GM12872 (cell line): ENCODE data around the gene APOO.

Source experiments
- CTCF ChIP-seq: IDR thresholded peaks from 3 replicates; pipeline ENCODE4 v1.5.1; 2011; ENCODE audit warnings: low read depth, mild to moderate bottlenecking, low read length, moderate library complexity; ENCODE audit not compliant: insufficient read depth

APOO gene

GRCh38 chrX:23822397-23822796, 85.3 kb downstream of the APOO start:
- TF ChIP-seq CTCF: no peak

GRCh38 chrX:23821847-23822246, 85.9 kb downstream of the APOO start:
- TF ChIP-seq CTCF: no peak

DNA sequence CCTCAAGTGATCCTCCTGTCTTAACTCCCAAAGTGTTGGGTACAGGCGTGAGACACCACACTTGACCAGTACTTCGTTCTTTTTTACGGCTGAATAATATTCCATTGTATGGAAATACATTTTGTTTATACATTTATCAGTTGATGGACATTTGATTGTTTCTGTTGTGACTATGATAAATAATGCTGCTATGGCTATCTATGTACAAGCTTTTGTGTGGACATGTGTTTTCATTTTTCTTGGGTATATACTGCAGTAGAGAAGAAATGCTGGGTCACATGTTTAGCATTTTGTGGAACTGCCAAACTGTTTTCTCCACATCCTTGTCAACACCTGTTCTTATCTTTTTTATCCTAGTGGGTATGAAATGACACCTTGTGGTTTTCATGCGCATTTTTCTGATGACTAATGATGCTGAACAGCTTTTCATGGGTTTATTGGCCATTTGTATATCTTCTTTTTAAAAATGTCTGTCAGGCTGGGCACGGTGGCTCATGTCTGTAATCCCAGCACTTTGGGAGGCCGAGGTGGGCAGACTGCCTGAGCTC, 87.4 kb downstream of the APOO start:
- no peak for TF ChIP-seq CTCF

DNA sequence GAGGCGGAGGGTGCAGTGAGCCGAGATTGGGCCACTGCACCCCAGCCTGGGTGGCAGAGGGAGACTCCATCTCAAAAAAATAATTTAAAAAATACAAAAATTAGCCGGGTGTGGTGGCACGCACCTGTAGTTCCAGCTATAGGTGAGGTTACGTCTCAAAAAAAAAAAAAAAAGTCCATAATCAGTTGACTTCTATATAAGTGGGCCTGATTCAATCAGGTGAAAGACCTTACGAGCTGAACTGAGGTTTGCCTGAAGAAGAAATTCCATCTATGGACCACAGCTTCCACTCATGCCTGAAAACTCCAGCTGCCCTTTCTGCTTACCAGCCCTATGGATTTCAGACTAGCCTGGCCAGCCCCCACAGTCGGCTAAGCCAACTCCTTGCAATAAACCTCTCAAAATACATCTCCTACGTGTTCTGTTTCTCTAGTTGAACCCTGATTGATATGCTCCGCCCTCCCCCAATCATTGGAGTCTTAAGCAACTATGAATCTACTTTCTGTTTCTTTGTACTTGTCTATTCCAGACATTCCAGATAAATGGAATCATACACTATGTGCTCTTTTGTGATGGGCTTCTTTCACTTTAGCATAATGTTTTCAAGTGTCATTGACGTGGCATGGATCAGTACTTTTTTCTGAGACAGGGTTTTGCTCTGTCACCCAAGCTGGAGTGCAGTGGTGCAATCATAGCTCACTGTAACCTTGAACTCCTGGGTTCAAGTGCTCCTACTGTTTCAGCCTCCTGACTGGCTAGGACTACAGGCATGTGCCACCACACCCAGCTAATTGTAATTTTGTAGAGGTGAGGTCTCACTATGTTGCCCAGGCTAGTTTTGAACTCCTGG, 88.1 kb downstream of the APOO start:
- TF ChIP-seq CTCF: no peak

- TF ChIP-seq CTCF: no peak
Observed at GRCh38 chrX:23817979-23818336, 89.8 kb downstream of the APOO start.

DNA sequence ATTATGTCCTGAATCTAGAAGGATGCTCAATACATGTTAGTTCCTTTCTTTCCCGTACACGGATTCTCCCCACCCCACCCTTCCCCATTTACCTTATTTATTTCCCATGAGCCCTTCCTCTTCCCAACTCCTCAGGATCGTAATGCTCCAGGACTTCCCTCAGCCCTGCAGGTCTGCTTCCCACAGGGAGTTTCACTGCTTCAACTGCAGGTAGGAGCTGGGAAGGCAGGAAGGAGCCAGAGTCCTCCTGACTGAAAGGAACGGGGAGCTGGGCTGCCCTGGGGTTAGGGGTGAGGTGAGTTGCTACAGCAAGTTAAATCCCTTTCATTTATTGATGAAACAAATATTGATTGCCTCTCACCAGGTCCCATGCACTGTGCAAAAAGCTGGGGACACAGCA, 91.6 kb downstream of the APOO start:
- TF ChIP-seq CTCF: no peak

DNA sequence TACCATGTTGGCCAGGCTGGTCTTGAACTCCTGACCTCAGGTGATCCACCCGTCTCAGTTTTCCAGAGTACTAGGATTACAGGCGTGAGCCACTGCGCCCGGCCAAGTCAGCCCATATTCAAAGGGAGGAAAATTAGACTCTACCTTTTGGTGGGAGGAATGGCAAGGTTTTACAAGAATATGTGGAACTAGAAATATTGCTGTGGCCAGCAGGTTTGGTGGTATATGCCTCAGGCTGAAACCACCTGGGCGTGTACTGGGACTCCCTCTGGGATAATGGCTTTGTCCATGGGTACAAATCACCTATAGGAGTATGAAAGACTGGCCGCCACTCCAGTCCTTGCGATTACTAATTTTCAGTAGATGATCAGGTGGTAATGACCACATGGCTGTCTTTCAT, 92.4 kb downstream of the APOO start:
- no peak for TF ChIP-seq CTCF
